ENCODE results near the gene CFL1. TPM values are rescaled to one million over a fixed set of nuclear protein-coding genes. Genes with fewer than 3 reads are reported as not detected.

Gene CFL1
- total and polyA plus RNA-seq, 2 of the 8 experiments (the other 6 are each of a cell fraction or from before 2014, with no cell fraction given), result 1,252 to 1,365 TPM

- H2BK5ac ChIP-seq (ENCODE audit: low read depth, low read length), result no peak overlapping the region
- POLR2A ChIA-PET (ENCODE audit: partially characterized antibody), result interaction anchor here (1.3 to 1.6 kb wide), 3 partner anchors 8 to 48 kb away, joined by 4 read pairs; no protein-coding TSS in a partner anchor
- H3K27me3 ChIP-seq (replicated peaks in 1 of 4; ENCODE audit: control insufficient read depth in 3 of 4, extremely low read depth in 1 of 4, insufficient read depth in 3 of 4, low read length in 3 of 4), result peaks cover 4 to 24% (median 15%) of the 10 kb centered on the region in 4 experiments
- H2AK5ac ChIP-seq (ENCODE audit: low read depth, low read length), result no peak overlapping the region
- no peak overlapping the region for H3K4ac ChIP-seq (replicated peaks; ENCODE audit: insufficient read length, low read depth, low read length)
- no peaks in the 10 kb centered on the region for H4K20me1 ChIP-seq (replicated peaks in 1 of 2; ENCODE audit: control insufficient read depth in 1 of 2, insufficient read depth in 2 of 2, low read length in 2 of 2)
- H2AFZ ChIP-seq (ENCODE audit: low read length), result no peak overlapping the region
- H4K8ac ChIP-seq (ENCODE audit: extremely low read depth, insufficient read depth, low read length), result no peak overlapping the region
- H3K18ac ChIP-seq (ENCODE audit: extremely low read depth, low read length), result no peak overlapping the region
- H3K36me3 ChIP-seq (ENCODE audit: control insufficient read depth in 2 of 4, insufficient read depth in 4 of 4, low read length in 3 of 4), result no peaks in the 10 kb centered on the region
- H3K23ac ChIP-seq (ENCODE audit: insufficient read length), result no peak overlapping the region
- no peaks in the 10 kb centered on the region for H3K79me1 ChIP-seq (ENCODE audit: low read depth, low read length)
- H3K4me1 ChIP-seq (replicated peaks in 1 of 4; ENCODE audit: control insufficient read depth in 3 of 4, insufficient read depth in 4 of 4, low read length in 3 of 4), result peaks cover 0 to 6% (median 2%) of the 10 kb centered on the region in 4 experiments; a peak in 4 of 7 replicates
- no peaks in the 10 kb centered on the region for H3K79me2 ChIP-seq (ENCODE audit: control insufficient read depth in 1 of 2, insufficient read depth in 2 of 2, low read length in 2 of 2)
- no peak overlapping the region for H4K5ac ChIP-seq (ENCODE audit: insufficient read length, low read depth, low read length)
- DNase-seq (ENCODE audit: low read depth in 1 of 2, low spot score in 2 of 2) (no peak), FAIRE-seq (no peak)
- no peak overlapping the region for H4K91ac ChIP-seq (replicated peaks; ENCODE audit: insufficient read length, low read length)
- H2BK120ac ChIP-seq (replicated peaks; ENCODE audit: low read depth, low read length), result no peak overlapping the region
- no peak overlapping the region for H3K14ac ChIP-seq (ENCODE audit: insufficient read length)
- no peak overlapping the region for H3K9ac ChIP-seq (replicated peaks in 1 of 4; ENCODE audit: extremely low read depth in 1 of 4, low read depth in 3 of 4, low read length in 3 of 4)
- H3K23me2 ChIP-seq (ENCODE audit: low read depth, low read length), result no peaks in the 10 kb centered on the region
- no peaks in the 10 kb centered on the region for H3K9me3 ChIP-seq (ENCODE audit: insufficient read depth in 2 of 2, low read depth in 1 of 2, low read length in 1 of 2)
- H3K4me2 ChIP-seq (ENCODE audit: insufficient read depth in 1 of 2, low read depth in 2 of 2, low read length in 2 of 2), result no peak overlapping the region
- H3K27ac ChIP-seq (ENCODE audit: low read depth, low read length), result no peak overlapping the region
- H2BK20ac ChIP-seq (ENCODE audit: low read length), result no peak overlapping the region
- no peak overlapping the region for H3K56ac ChIP-seq (replicated peaks; ENCODE audit: insufficient read length, low read depth, low read length)
- CTCF ChIA-PET (ENCODE audit: partially characterized antibody), result interaction anchor here (0.6 to 11.7 kb wide), 8 partner anchors 9 to 89 kb away, joined by 3 to 212 read pairs (median 4); partner anchors contain the start of genes CCDC85B, FIBP and MUS81
- no peak overlapping the region for H2BK12ac ChIP-seq (ENCODE audit: low read depth, low read length)
- 87% methylated on average over 5 of the region's 5 CpGs; no CpG with 5 or more reads in 1 of the 2 experiments for WGBS, 2 experiments (ENCODE audit: extremely low coverage in 1 of 2, insufficient coverage in 1 of 2, insufficient read length in 1 of 2, insufficient replicate concordance in 2 of 2, low coverage in 1 of 2, low lambda C conversion rate in 2 of 2, missing lambda C conversion rate in 1 of 2)
- no peak overlapping the region for H2BK15ac ChIP-seq (ENCODE audit: low read length)
- no peak for TF ChIP-seq RXRA (IDR thresholded peaks at IDR 0.05; ENCODE audit: insufficient read depth, low read depth, low read length)
- TF ChIP-seq YY1 (IDR thresholded peaks at IDR 0.05; ENCODE audit: low read depth, low read length), result no peak
- no peak for TF ChIP-seq BCL11A (IDR thresholded peaks at IDR 0.05; ENCODE audit: low read depth in 2 of 2, low read length in 2 of 2)
- TF ChIP-seq EP300 (IDR thresholded peaks at IDR 0.05; ENCODE audit: borderline replicate concordance in 1 of 2, low read depth in 2 of 2, low read length in 2 of 2), result no peak
- no peak overlapping the region for H3K4me3 ChIP-seq (ENCODE audit: extremely low read depth in 1 of 4, insufficient read depth in 2 of 4, low read depth in 3 of 4, low read length in 4 of 4)
Measured at GRCh38 chr11:65906602-65907001, 48.6 kb upstream of the CFL1 start.

All from H1 (cell line).